ENCODE results near the gene FBF1.

FBF1 gene

GRCh38 chr17:75891605-75892555, 49.0 kb downstream of the FBF1 start:
- TF ChIP-seq SPI1 (IDR thresholded peaks at IDR 0.05; ENCODE audit: borderline replicate concordance, low read depth) (no peak), GABPA (IDR thresholded peaks at IDR 0.05; ENCODE audit: low read depth) (no peak), POLR2AphosphoS5 (IDR thresholded peaks at IDR 0.05; ENCODE audit: low read depth) (no peak), CTCF (IDR thresholded peaks at IDR 0.05; ENCODE audit: insufficient read depth, low read length) (no peak)
- no peak for DNase-seq (ENCODE audit: low read depth in 1 of 2, low spot score in 1 of 2)
- no peak overlapping the region for H3K27ac ChIP-seq (replicated peaks)
- H3K27me3 ChIP-seq (ENCODE audit: insufficient read depth, poor library complexity, severe bottlenecking): no peaks in the 10 kb centered on the region
- no peak overlapping the region for H3K4me3 ChIP-seq (replicated peaks; ENCODE audit: insufficient read depth, low read length)

GRCh38 chr17:75891022-75891604, 49.7 kb downstream of the FBF1 start:
- no peak for DNase-seq (ENCODE audit: low read depth in 1 of 2, low spot score in 1 of 2)
- no peak for TF ChIP-seq SPI1 (IDR thresholded peaks at IDR 0.05; ENCODE audit: borderline replicate concordance, low read depth)
- TF ChIP-seq CTCF (IDR thresholded peaks at IDR 0.05; ENCODE audit: insufficient read depth, low read length): no peak
- no peak; the same call in 1 of the 2 replicates for TF ChIP-seq POLR2AphosphoS5 (IDR thresholded peaks at IDR 0.05; ENCODE audit: low read depth)
- TF ChIP-seq REST (IDR thresholded peaks at IDR 0.05; ENCODE audit: insufficient replicate concordance, low read depth): no peak
- no peak for TF ChIP-seq GABPA (IDR thresholded peaks at IDR 0.05; ENCODE audit: low read depth)
- no peak overlapping the region for H3K27ac ChIP-seq (replicated peaks)
- H3K27me3 ChIP-seq (ENCODE audit: insufficient read depth, poor library complexity, severe bottlenecking): no peaks in the 10 kb centered on the region
- H3K4me3 ChIP-seq (replicated peaks; ENCODE audit: insufficient read depth, low read length): no peak overlapping the region

GRCh38 chr17:75889454-75889853, 51.4 kb downstream of the FBF1 start:
- no peak for DNase-seq (ENCODE audit: low read depth in 1 of 2, low spot score in 1 of 2)
- H3K27me3 ChIP-seq (ENCODE audit: insufficient read depth, poor library complexity, severe bottlenecking): no peaks in the 10 kb centered on the region
- no peak overlapping the region for H3K4me3 ChIP-seq (replicated peaks; ENCODE audit: insufficient read depth, low read length)
- TF ChIP-seq REST (IDR thresholded peaks at IDR 0.05; ENCODE audit: insufficient replicate concordance, low read depth) (no peak), SPI1 (IDR thresholded peaks at IDR 0.05; ENCODE audit: borderline replicate concordance, low read depth) (no peak), CTCF (IDR thresholded peaks at IDR 0.05; ENCODE audit: insufficient read depth, low read length) (no peak), GABPA (IDR thresholded peaks at IDR 0.05; ENCODE audit: low read depth) (no peak), POLR2AphosphoS5 (IDR thresholded peaks at IDR 0.05; ENCODE audit: low read depth) (no peak; the same call in 1 of the 2 replicates)
- H3K27ac ChIP-seq (replicated peaks): no peak overlapping the region
